Suprapubic skin (tissue), 4 donors: Measurements from ENCODE around the gene GYG1. TPM values are rescaled to one million over a fixed set of nuclear protein-coding genes. Genes with fewer than 3 reads are reported as not detected.

Source experiments
- DNase-seq, 2 donors: peaks; one replicate each; pipeline ENCODE4 v3.0.0-alpha.2; 2019; ENCODE audit warnings: low spot score in 2 of 2
- H3K27ac ChIP-seq: fragments of 200-600 bp; sonication (generic); one replicate; pipeline ENCODE4 v1.5.1; 2019
- H3K27me3 ChIP-seq: fragments of 200-600 bp; sonication (generic); one replicate; pipeline ENCODE4 v1.5.1; 2019
- H3K36me3 ChIP-seq: fragments of 200-600 bp; sonication (generic); one replicate; pipeline ENCODE4 v1.5.1; 2019
- H3K4me1 ChIP-seq: fragments of 200-600 bp; sonication (generic); one replicate; pipeline ENCODE4 v1.5.1; 2019
- H3K4me3 ChIP-seq: fragments of 200-600 bp; sonication (generic); one replicate; pipeline ENCODE4 v1.5.1; 2019; ENCODE audit warnings: mild to moderate bottlenecking
- H3K9me3 ChIP-seq: fragments of 200-600 bp; sonication (generic); one replicate; pipeline ENCODE4 v1.5.1; 2019
- EP300 ChIP-seq: sonication (generic); formaldehyde crosslinking; IDR thresholded peaks from one replicate; pipeline ENCODE4 v1.6.1; 2017; ENCODE audit warnings: antibody characterized with exemption
- POLR2A ChIP-seq, 2 donors: fragments of 450-650 bp; IDR thresholded peaks; one replicate each; pipeline ENCODE4 v1.6.1; 2017; ENCODE audit warnings: antibody characterized with exemption in 2 of 2, mild to moderate bottlenecking in 2 of 2, moderate library complexity in 2 of 2
- POLR2AphosphoS5 ChIP-seq, 3 donors: sonication (generic); formaldehyde crosslinking; IDR thresholded peaks; one replicate each; pipeline ENCODE4 v1.6.1; 2017; ENCODE audit warnings: antibody characterized with exemption in 3 of 3
- WGBS: methylation state at CpG from one replicate; pipeline ENCODE4 v1.1.5; 2018; 5-methylcytosine and 5-hydroxymethylcytosine counted together
- total RNA-seq, 4 donors: library from RNA; depleted of rRNA; stranded (reverse); fragments of >200 nt; gene quantifications; one replicate each; pipeline ENCODE4 v1.1.0, GENCODE V29; 2016
- TF ChIP-seq, protein P1 (sequence below), 2 donors: fragments of 200-600 bp in 1 of 2; fragments of 450-650 bp in 1 of 2; sonication (generic) in 1 of 2; IDR thresholded peaks; one replicate each; pipeline ENCODE4 v1.5.1; 2016 to 2019; ENCODE audit warnings: antibody characterized with exemption in 2 of 2, mild to moderate bottlenecking in 1 of 2, moderate library complexity in 1 of 2

GYG1 gene
- total RNA-seq, 4 donors from 2014 or later = 9.3 to 17.5 (median 13.4) TPM

DNA sequence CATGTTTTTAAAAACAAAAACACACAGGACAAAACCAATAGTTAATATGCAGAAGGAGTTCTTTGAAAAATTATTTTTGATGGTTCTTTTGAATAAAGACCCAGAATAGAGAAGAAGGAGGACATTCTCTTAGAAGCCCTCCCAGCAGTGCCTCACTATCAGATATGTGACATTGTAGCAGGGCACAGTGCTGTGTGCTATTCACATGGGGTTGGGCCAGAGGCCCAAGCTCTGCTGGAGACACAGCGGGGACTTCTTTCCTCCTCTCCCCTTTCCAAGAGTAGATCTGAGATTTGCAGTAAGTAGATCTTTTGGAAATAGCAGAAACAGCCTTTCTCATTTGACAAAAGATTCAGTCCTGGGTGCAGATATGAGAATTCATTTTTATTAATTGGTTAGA, 6.3 kb downstream of the GYG1 start:
- H3K27ac ChIP-seq = no peak overlapping the region
- H3K27me3 ChIP-seq = no peaks in the 10 kb centered on the region
- DNase-seq = no peak
- peaks cover 31% of the 10 kb centered on the region for H3K36me3 ChIP-seq
- H3K4me3 ChIP-seq = no peak overlapping the region
- 95% methylated on average over 1 of the region's 1 CpG for WGBS
- TF ChIP-seq POLR2A (IDR thresholded peaks at IDR 0.05) = no peak
- TF ChIP-seq, protein P1, sequence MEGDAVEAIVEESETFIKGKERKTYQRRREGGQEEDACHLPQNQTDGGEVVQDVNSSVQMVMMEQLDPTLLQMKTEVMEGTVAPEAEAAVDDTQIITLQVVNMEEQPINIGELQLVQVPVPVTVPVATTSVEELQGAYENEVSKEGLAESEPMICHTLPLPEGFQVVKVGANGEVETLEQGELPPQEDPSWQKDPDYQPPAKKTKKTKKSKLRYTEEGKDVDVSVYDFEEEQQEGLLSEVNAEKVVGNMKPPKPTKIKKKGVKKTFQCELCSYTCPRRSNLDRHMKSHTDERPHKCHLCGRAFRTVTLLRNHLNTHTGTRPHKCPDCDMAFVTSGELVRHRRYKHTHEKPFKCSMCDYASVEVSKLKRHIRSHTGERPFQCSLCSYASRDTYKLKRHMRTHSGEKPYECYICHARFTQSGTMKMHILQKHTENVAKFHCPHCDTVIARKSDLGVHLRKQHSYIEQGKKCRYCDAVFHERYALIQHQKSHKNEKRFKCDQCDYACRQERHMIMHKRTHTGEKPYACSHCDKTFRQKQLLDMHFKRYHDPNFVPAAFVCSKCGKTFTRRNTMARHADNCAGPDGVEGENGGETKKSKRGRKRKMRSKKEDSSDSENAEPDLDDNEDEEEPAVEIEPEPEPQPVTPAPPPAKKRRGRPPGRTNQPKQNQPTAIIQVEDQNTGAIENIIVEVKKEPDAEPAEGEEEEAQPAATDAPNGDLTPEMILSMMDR (IDR thresholded peaks at IDR 0.05) = no peak
- TF ChIP-seq EP300 = no peak
- no peak for TF ChIP-seq POLR2AphosphoS5 (IDR thresholded peaks at IDR 0.05)
- H3K4me1 ChIP-seq = peaks cover 13% of the 10 kb centered on the region
- no peaks in the 10 kb centered on the region for H3K9me3 ChIP-seq

DNA sequence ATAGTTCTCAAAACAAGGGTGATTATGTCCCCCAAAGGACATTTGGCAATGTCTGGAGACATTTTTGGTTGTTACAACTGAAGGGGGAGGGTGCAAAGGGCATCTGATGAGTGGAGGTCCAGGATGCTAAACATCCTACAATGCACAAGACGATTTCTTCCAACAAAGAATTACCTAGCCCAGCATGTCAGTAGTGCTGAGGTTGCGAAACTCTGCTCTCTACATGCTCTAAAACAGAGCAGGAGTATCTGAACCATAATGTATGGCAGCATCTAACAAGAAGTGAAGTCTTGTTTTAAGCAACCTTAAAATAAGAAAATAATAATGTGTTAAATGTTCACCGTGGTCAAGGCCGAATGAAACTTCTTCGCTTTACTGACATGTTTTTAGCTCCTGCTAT, 7.0 kb downstream of the GYG1 start:
- no peak for DNase-seq
- WGBS = 83% methylated on average over 5 of the region's 5 CpGs
- H3K27me3 ChIP-seq = no peaks in the 10 kb centered on the region
- peaks cover 7% of the 10 kb centered on the region for H3K4me1 ChIP-seq
- no peak overlapping the region for H3K27ac ChIP-seq
- H3K4me3 ChIP-seq = no peak overlapping the region
- TF ChIP-seq EP300 = no peak
- TF ChIP-seq POLR2A (IDR thresholded peaks at IDR 0.05) = no peak
- no peak for TF ChIP-seq POLR2AphosphoS5 (IDR thresholded peaks at IDR 0.05)
- TF ChIP-seq, protein P1 (IDR thresholded peaks at IDR 0.05) = no peak
- peaks cover 31% of the 10 kb centered on the region for H3K36me3 ChIP-seq
- no peaks in the 10 kb centered on the region for H3K9me3 ChIP-seq

DNA sequence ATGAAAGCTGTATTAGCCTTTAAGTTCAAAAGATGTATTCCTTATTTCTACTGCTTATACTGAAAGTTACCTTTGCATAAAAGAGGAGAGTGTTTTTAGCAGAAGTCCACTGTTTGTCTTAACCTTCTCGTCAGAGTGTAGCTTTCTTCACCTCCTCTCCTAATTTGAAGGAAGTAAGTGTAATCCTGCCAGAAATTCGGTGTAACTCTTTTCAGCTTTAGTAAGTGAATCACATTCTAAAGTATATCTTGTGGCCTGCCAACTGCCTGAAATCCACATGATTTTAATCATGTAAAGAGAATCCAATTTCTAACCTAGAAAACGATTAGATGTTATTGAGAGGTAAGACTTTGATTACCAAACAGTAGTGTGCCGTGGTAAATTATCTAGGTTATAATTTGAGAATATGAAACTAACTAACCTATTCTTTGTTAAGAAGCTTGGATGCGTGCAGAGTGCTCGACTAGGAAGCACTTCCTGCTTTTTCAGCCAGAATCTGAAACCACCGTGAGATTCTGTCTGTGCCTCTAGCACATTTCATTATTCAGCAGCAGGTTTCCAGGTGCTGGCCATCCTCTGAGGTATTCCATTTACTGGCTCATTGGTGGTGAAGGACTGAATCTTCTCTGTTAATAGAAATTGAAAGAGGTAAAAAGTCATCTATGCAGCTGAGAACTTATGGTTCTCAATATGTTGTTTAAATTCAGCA, 7.5 kb downstream of the GYG1 start:
- Histone ChIP-seq H3K36me3 (peaks cover 31% of the 10 kb centered on the region), H3K9me3 (no peaks in the 10 kb centered on the region), H3K4me3 (no peak overlapping the region), H3K27ac (no peak overlapping the region), H3K27me3 (no peaks in the 10 kb centered on the region), H3K4me1 (peaks cover 7% of the 10 kb centered on the region)
- DNase-seq = no peak
- TF ChIP-seq POLR2A (IDR thresholded peaks at IDR 0.05) (no peak), EP300 (no peak), POLR2AphosphoS5 (IDR thresholded peaks at IDR 0.05) (no peak)
- TF ChIP-seq, protein P1 (IDR thresholded peaks at IDR 0.05) = no peak
- 36% methylated on average over 7 of the region's 7 CpGs for WGBS

DNA sequence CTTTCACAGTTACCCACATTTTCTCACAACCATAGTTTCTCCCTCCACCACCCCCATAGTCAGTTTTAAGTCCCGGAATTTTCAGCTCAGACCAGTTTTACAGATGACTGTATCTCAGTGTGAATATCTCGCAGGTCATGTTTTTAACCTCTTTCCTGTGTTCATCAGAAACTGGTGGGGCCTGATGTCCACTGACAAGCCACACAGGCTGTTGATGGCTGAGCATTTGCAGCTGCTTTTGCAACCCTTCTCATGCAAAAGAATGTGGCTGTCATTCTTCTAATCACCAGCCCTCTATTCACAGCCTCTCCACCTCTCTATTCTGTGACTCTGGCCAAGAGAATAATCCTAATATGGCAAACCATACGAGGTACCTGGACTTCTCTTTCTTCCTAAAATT, 8.5 kb downstream of the GYG1 start:
- no peak overlapping the region for H3K27ac ChIP-seq
- no peak for TF ChIP-seq POLR2AphosphoS5 (IDR thresholded peaks at IDR 0.05)
- TF ChIP-seq, protein P1 (IDR thresholded peaks at IDR 0.05) = no peak
- TF ChIP-seq EP300 = no peak
- TF ChIP-seq POLR2A (IDR thresholded peaks at IDR 0.05) = no peak
- H3K4me3 ChIP-seq = no peak overlapping the region
- peaks cover 24% of the 10 kb centered on the region for H3K36me3 ChIP-seq
- no peaks in the 10 kb centered on the region for H3K9me3 ChIP-seq
- WGBS = 85% methylated on average over 3 of the region's 3 CpGs
- H3K27me3 ChIP-seq = no peaks in the 10 kb centered on the region
- H3K4me1 ChIP-seq = peaks cover 7% of the 10 kb centered on the region
- no peak for DNase-seq

DNA sequence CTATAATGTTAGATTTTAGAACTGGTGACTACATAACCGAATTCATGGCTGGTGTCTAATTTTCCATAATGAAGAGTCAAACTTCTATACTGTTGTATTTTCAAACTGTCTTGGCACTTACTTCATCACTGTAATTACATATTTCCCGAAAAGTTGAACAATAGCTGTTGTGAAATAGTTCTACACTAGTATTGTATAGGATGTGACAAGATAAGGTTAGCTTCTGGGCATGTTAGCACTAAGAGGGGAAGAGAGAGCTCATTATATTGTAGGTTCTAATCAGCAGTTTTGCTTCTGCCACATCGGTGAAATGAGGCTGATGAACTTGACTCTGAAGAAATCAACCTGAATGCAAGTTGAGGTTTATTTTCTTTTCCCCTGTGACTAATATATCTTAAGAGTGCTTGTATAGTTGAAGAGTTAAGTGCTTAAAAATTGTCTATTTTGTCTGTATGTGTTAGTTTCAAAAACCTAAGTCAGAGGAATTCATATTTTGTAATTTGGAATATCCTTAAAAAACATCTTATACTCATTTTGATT, 8.9 kb downstream of the GYG1 start:
- TF ChIP-seq, protein P1 (IDR thresholded peaks at IDR 0.05) = no peak
- TF ChIP-seq POLR2AphosphoS5 (IDR thresholded peaks at IDR 0.05) = no peak
- TF ChIP-seq POLR2A (IDR thresholded peaks at IDR 0.05) = no peak
- TF ChIP-seq EP300 = no peak
- Histone ChIP-seq H3K27me3 (no peaks in the 10 kb centered on the region), H3K27ac (no peak overlapping the region), H3K36me3 (peaks cover 24% of the 10 kb centered on the region), H3K4me1 (peaks cover 7% of the 10 kb centered on the region), H3K9me3 (no peaks in the 10 kb centered on the region), H3K4me3 (no peak overlapping the region)
- 79% methylated on average over 3 of the region's 3 CpGs for WGBS
- no peak for DNase-seq
